ENCODE results near the gene NPAS2.
A peak's percentile ranks its signal among the peaks of the same experiment; 100 is the strongest.

NPAS2 gene

DNA sequence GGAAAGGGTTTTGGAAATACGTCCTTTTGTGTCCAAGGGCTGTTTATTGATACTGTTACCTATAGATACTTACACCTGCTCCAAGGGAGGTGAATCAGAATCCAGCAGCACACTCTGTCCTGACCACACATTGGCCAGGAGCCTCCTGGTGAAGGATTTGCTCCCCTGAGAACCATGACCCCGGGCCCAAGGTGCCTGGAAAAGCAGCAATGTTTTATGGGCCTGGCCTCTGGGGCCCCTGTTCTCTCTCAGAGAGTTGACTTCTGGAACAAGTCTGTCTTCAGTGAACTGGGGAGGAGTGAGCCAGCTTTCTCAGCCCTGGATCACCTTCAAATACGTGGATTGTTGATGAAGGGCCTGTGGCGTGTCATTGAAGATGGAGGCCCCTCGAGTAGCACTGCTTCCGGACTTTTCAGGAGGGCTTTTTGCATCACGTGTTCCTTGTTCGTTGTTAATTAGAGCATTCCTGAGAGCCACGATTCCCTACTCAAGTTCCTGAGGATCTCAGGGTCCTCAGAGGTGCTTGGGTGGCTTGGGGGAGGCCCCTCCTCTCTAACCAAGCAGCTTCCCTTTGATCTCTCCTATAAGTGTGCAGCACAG is 103.6 kb downstream of the NPAS2 start:
- no peak for DNase-seq

DNA sequence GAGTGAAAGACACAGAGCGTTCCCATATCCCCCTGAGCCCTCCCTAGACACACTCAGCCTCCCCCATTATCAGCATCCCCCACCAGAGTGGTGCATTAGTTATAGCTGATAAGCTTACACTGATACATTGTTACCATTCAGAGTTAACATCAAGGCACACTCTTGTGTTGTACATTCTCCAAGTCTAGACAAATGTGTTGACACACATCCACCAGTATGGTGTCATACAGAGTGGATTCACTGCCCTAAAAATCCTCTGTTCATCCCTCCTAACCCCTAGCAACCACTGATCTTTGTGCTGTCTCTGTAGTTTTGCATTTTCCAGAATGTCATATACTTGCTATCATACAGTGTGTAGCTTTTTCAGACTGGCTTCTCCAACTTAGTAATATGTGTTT is 104.2 kb downstream of the NPAS2 start:
- no peak for DNase-seq

DNA sequence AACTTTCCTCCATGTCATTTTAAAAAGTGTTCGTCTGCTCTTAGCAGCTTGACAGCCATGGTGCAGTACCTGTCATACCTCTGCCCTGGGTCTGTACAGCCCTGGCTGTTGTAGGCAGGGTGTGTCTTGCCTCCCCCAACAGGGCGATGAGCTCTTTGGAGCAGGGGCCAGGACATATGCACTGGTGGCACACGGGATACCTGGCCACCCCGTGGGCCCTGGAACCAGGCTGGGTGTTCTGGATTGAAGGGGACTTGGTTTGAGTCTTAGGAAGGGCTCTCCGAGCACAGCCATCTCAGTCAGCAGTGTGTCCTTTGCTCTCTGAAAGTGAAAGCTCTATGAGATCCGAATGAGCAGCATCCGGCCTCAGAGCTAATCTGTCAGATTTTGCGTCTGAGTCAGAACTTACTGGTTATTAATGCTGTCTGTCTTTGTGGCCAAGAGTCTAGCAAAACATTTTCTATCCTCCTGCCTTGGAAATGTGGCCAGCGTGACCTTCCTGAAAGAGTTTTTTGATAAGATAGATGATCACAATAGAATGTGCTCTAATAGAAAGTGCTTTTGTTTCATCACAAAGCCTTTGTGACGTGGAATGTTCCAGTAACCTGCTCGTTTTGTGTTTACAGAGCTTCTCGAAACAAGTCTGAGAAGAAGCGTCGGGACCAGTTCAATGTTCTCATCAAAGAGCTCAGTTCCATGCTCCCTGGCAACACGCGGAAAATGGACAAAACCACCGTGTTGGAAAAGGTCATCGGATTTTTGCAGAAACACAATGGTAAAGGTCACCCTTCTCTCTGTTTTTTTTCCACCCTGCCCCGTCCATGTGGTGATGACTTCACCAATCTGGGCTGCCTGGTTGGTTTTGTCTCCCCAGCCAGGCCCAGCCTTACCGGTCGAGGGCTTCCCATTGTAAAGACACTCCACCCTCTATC is 104.8 kb downstream of the NPAS2 start:
- DNase-seq, result peak; percentile 38 to 46

DNA sequence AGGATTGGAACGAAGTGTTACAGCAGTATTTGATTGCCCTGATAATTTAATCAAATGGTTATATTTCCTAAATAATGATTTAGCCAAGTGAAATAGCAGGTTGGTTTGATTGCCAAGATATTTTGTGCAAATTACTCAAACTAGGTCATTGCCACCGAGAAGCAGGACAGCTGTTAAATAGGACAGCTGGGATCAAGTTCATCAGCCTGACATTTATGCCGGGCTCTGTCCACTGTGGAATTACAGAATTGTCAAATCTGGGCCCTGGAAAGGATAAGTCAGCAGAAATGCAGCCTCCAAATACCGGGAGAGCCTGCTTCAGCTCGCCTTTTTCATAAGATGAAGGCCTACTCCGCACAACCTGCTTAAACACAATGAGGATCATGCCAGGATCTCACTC is 108.3 kb downstream of the NPAS2 start:
- DNase-seq, result no peak

DNA sequence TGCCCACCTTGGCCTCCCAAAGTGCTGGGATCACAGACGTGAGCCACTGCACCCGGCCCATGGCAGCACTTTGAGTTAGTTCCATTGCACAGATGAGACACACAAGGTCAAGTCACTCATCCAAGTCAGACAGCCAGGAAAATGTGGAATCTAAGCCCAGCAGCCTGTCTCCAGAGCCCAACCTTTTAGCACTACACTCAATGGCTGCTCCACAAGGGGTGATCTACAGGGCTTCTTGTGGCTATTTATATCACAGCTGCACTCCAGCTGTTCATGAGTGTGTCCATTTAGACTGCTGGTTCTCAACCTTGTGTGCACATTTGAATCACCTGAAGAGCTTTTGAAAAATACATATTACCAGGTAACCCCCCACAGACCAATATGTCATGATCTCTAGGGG is 109.2 kb downstream of the NPAS2 start:
- DNase-seq, result no peak

GRCh38 chr2:100934504-100935371 is 114.8 kb downstream of the NPAS2 start:
- no peak for DNase-seq

GRCh38 chr2:100935372-100935752 is 115.4 kb downstream of the NPAS2 start:
- DNase-seq, result no peak

GRCh38 chr2:100936070-100936741 is 116.3 kb downstream of the NPAS2 start:
- no peak for DNase-seq

GRCh38 chr2:100936972-100937542 is 117.1 kb downstream of the NPAS2 start:
- DNase-seq, result no peak

- no peak for DNase-seq
Observed at GRCh38 chr2:100938031-100939026, 118.4 kb downstream of the NPAS2 start.

GRCh38 chr2:100939445-100939844 is 119.5 kb downstream of the NPAS2 start:
- DNase-seq, result no peak

GRCh38 chr2:100940240-100940639 is 120.3 kb downstream of the NPAS2 start:
- no peak for DNase-seq

GRCh38 chr2:100940766-100941645 is 121.1 kb downstream of the NPAS2 start:
- DNase-seq, result no peak

DNA sequence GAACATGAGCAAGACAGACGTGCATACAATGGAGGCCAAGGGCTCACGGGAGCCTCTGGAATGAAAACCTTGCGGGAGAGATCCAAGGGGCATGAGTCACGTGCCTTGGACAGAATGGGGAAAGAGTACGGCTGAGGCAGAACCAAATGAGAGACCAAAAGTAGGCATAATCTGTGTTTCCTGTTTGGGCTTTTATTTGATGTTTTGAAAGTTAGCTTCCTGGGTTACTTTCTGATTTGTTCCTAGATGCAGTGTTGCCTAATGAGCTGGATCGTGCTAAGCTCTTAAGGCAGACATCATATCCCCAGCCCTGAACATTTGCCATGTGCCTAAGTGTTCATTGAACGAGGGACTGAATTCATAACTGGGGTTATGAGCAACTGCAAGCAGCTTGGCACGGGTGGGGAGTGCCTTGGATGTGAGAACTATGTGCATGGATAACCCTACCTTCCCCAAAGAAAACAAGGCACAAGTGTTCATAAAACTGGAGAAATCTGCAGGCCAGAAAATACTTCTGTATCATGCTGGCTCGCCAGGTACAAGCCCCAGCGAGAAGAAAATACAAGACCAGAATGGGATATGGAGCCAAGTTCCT is 121.8 kb downstream of the NPAS2 start:
- DNase-seq, result no peak

GRCh38 chr2:100944617-100945432 is 124.9 kb downstream of the NPAS2 start:
- no peak for DNase-seq

- no peak for DNase-seq
Observed at GRCh38 chr2:100945433-100945740, 125.4 kb downstream of the NPAS2 start.

DNA sequence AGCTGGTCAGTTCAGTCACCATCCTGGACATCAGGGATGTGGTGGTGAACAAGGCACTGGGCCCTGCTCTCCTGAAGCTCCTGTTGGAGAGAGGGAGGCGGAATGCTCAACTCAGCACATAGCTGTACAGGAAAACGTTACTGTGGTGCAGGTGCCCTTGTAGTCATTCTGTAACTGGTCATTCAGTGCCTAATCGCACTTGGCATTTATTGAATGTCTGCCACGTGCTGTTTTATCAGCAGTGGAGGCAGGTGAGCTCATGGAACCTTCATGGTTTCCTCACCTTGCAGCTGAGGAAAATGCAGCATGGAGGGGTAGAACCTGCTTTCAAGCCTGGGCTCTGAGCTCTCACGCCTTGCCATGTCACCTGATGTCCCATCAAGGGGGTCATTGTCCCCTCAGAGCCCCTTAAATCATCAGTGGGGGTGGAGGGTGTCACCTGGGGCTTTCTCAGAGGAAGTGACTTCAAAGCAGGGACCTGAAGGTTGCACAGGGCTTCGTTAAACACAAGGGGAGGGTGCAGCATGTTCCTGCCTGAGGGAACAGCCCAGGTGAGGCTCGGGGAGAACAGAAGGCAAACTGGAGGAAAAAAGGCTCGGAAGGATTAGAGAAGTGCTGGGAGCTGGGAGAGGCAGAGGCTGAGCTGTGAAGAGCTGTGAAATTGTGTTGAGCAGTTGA is 126.1 kb downstream of the NPAS2 start:
- no peak for DNase-seq

Data from activated T-cell treated with anti-CD3 and anti-CD28 coated beads, Interleukin-2, amount 50 U/mL, for 48 hours (primary cell).